T follicular helper cell (primary cell): ENCODE results near the gene REC8.
A peak's percentile ranks its signal among the peaks of the same experiment; 100 is the strongest.
"Not testable (repeated sequence)": the region's sequence is repeated elsewhere in the genome, so short reads cannot be mapped to it uniquely, and the experiment has no call there.

Source experiments
- DNase-seq: peaks from one replicate; pipeline ENCODE4 v3.0.0-alpha.2; 2020; ENCODE audit warnings: low read depth

REC8 gene

GRCh38 chr14:24203249-24203886 is 31.5 kb downstream of the REC8 start:
- DNase-seq: not testable (repeated sequence)

- DNase-seq: no peak
Observed at GRCh38 chr14:24204163-24205146, 32.6 kb downstream of the REC8 start.

GRCh38 chr14:24206260-24207103 is 34.6 kb downstream of the REC8 start:
- DNase-seq: no peak

GRCh38 chr14:24207104-24207551 is 35.2 kb downstream of the REC8 start:
- no peak for DNase-seq

- no peak for DNase-seq
Observed at GRCh38 chr14:24207625-24208024, 35.7 kb downstream of the REC8 start.

- no peak for DNase-seq
Observed at GRCh38 chr14:24211311-24211710, 39.4 kb downstream of the REC8 start.

GRCh38 chr14:24212924-24213865 is 41.3 kb downstream of the REC8 start, which contains the start of gene CHMP4A:
Gene CHMP4A, minus strand, starts transcription at chr14:24213488. Its CDS starts 49 bp downstream, at chr14:24213439.
- DNase-seq: peak; percentile 94

GRCh38 chr14:24213866-24214662 is 42.2 kb downstream of the REC8 start:
- no peak for DNase-seq

- peak; percentile 84 for DNase-seq
Observed at GRCh38 chr14:24215495-24216344, 43.8 kb downstream of the REC8 start, which contains the start of gene MDP1. Gene MDP1, minus strand, starts transcription at chr14:24216066. Its CDS starts 111 bp downstream, at chr14:24215955.

GRCh38 chr14:24216345-24216699 is 44.4 kb downstream of the REC8 start:
- DNase-seq: no peak

- DNase-seq: not testable (repeated sequence)
Observed at GRCh38 chr14:24216876-24217275, 45.0 kb downstream of the REC8 start.

- no peak for DNase-seq
Observed at GRCh38 chr14:24219080-24219479, 47.2 kb downstream of the REC8 start.

- no peak for DNase-seq
Observed at GRCh38 chr14:24219521-24219920, 47.6 kb downstream of the REC8 start.

- DNase-seq: not testable (repeated sequence)
Observed at GRCh38 chr14:24222987-24223386, 51.1 kb downstream of the REC8 start.

- DNase-seq: no peak
Observed at GRCh38 chr14:24224618-24225071, 52.8 kb downstream of the REC8 start.

- no peak for DNase-seq
Observed at GRCh38 chr14:24226473-24226872, 54.6 kb downstream of the REC8 start.

GRCh38 chr14:24228902-24229301 is 57.0 kb downstream of the REC8 start:
- no peak for DNase-seq
